Measurements from ENCODE around the gene RNH1. TPM values are rescaled to one million over a fixed set of nuclear protein-coding genes. Genes with fewer than 3 reads are reported as not detected.
A peak's percentile ranks its signal among the peaks of the same experiment; 100 is the strongest.

The RNH1 gene
- total RNA-seq, 1 donor from 2014 or later, result 361 TPM

DNA sequence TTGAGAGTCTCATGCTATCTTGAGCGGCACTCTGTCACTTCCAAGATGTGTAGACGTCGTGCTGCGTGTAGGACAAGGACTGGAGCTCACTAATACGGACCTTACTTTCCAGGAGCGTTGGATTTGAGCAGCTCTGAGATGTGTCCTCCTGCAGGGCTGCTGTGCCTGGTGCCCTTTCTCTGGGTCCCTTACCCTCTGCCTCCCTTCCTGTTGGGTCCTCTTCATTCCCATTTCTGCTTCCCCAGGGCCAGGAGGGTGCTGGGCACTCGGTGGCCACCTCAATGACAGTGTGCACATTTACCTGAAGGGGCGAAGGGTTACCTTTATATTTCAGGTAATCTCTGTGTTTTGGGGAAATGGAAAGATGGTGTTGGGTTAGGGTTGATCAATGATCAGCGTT, 53.0 kb downstream of the RNH1 start:
- FAIRE-seq, result peak; percentile 36
- Histone ChIP-seq H3K27me3 (ENCODE audit: control insufficient read depth, insufficient read depth, low read length) (no peaks in the 10 kb centered on the region), H3K4me3 (ENCODE audit: low read depth, low read length) (no peak overlapping the region), H3K36me3 (ENCODE audit: control insufficient read depth, insufficient read depth, low read length) (peaks cover 13% of the 10 kb centered on the region)
- TF ChIP-seq, protein P1, sequence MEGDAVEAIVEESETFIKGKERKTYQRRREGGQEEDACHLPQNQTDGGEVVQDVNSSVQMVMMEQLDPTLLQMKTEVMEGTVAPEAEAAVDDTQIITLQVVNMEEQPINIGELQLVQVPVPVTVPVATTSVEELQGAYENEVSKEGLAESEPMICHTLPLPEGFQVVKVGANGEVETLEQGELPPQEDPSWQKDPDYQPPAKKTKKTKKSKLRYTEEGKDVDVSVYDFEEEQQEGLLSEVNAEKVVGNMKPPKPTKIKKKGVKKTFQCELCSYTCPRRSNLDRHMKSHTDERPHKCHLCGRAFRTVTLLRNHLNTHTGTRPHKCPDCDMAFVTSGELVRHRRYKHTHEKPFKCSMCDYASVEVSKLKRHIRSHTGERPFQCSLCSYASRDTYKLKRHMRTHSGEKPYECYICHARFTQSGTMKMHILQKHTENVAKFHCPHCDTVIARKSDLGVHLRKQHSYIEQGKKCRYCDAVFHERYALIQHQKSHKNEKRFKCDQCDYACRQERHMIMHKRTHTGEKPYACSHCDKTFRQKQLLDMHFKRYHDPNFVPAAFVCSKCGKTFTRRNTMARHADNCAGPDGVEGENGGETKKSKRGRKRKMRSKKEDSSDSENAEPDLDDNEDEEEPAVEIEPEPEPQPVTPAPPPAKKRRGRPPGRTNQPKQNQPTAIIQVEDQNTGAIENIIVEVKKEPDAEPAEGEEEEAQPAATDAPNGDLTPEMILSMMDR (IDR thresholded peaks at IDR 0.05; ENCODE audit: insufficient read depth, low read length, severe bottlenecking), result no peak
- no peak for DNase-seq (ENCODE audit: low read depth)

- no peak overlapping the region for H3K4me3 ChIP-seq (ENCODE audit: low read depth, low read length)
- TF ChIP-seq, protein P1 (IDR thresholded peaks at IDR 0.05; ENCODE audit: insufficient read depth, low read length, severe bottlenecking), result no peak
- peaks cover 13% of the 10 kb centered on the region for H3K36me3 ChIP-seq (ENCODE audit: control insufficient read depth, insufficient read depth, low read length)
- DNase-seq (ENCODE audit: low read depth) (no peak), FAIRE-seq (no peak)
- H3K27me3 ChIP-seq (ENCODE audit: control insufficient read depth, insufficient read depth, low read length), result no peaks in the 10 kb centered on the region
Observed at GRCh38 chr11:453564-453963, 53.5 kb downstream of the RNH1 start.

GRCh38 chr11:452916-453527, 54.0 kb downstream of the RNH1 start:
- peaks cover 13% of the 10 kb centered on the region for H3K36me3 ChIP-seq (ENCODE audit: control insufficient read depth, insufficient read depth, low read length)
- no peak for FAIRE-seq

DNA sequence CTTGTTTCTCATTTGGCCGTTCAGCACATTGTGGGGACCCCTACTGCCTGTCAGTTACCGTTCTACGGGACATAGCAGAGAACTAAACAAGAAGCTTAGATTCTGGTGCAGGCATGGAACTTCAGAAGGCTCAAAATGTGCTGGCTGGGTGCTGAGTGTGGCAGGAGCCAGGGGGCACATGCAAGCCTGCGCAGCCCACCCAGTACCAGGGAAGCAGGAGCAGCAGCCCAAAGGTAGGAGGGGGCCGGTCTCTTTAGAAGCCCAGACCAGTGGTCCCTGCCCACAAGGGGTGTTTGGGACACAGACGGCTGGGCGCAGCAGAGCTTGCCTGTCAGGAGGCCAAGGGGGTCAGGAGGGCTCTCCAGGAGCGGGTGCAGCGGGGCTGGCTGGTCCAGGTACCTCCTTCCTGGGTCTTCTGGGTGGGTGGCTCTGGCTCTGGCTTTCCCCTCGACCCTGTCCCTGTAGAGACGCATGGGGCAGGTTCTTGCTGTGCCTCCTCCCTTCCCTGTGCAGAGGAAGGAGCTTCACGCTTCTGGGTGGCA, 54.8 kb downstream of the RNH1 start:
- H3K4me3 ChIP-seq (ENCODE audit: low read depth, low read length), result no peak overlapping the region
- TF ChIP-seq, protein P1 (IDR thresholded peaks at IDR 0.05; ENCODE audit: insufficient read depth, low read length, severe bottlenecking), result no peak
- H3K36me3 ChIP-seq (ENCODE audit: control insufficient read depth, insufficient read depth, low read length), result peaks cover 13% of the 10 kb centered on the region
- DNase-seq (ENCODE audit: low read depth) (no peak), FAIRE-seq (no peak)
- H3K27me3 ChIP-seq (ENCODE audit: control insufficient read depth, insufficient read depth, low read length), result no peaks in the 10 kb centered on the region

More at GRCh38 chr11:452916-453527, 54.0 kb downstream of the RNH1 start:
- no peak for DNase-seq (ENCODE audit: low read depth)
- TF ChIP-seq, protein P1 (IDR thresholded peaks at IDR 0.05; ENCODE audit: insufficient read depth, low read length, severe bottlenecking), result no peak
- no peak overlapping the region for H3K4me3 ChIP-seq (ENCODE audit: low read depth, low read length)
- no peaks in the 10 kb centered on the region for H3K27me3 ChIP-seq (ENCODE audit: control insufficient read depth, insufficient read depth, low read length)

DNA sequence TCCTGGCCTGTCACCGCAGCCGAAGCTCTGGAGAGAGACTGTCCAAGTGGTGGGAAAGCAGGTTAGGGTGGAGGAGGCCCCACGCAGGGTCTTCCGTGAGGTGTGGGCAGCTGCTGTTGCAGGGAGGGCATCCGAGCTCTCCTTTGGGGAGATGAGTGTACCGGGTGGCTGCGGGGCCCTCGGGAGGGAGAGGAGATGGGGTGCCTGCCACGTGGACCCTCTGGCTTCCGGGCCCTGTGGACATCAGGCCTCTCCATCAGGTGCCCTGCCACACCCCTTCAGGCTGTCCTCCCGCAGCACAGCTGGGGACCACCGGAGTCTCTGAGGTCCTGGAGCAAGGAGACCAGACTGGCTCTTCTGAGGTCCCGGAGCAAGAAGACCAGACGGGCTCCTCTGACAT, 55.3 kb downstream of the RNH1 start:
- FAIRE-seq (no peak), DNase-seq (ENCODE audit: low read depth) (no peak)
- no peaks in the 10 kb centered on the region for H3K27me3 ChIP-seq (ENCODE audit: control insufficient read depth, insufficient read depth, low read length)
- H3K4me3 ChIP-seq (ENCODE audit: low read depth, low read length), result no peak overlapping the region
- TF ChIP-seq, protein P1 (IDR thresholded peaks at IDR 0.05; ENCODE audit: insufficient read depth, low read length, severe bottlenecking), result no peak
- peaks cover 13% of the 10 kb centered on the region for H3K36me3 ChIP-seq (ENCODE audit: control insufficient read depth, insufficient read depth, low read length)

Measured in bronchial epithelial cell (primary cell).